ENCODE measurements around the gene OR2T3.
"Not testable (repeated sequence)": the region's sequence is repeated elsewhere in the genome, so short reads cannot be mapped to it uniquely, and the experiment has no call there.

DNA sequence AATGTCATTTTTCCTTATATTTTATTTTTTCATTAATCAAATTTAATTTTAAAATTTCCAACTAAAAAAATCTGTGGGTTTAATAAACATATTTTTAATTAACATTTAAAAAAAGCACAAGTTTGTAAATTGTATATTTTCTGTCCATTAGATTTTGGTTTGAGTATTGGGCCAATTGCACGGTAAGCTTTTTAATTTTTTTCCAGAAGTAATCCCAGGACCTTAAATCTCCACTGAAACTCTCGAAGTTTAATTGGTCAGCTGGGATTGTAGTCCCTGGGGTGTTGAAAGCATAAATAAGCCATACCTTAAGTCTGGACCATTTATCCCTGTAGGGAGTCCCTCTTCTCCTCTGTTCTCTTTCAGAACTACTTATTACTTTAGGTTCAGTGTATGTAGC is 34.6 kb downstream of the OR2T3 start, which contains the start of gene OR2G6:
- not testable (repeated sequence) for TF ChIP-seq FOXK2 (IDR thresholded peaks at IDR 0.05); SP1 (IDR thresholded peaks at IDR 0.05); FOXM1 (IDR thresholded peaks at IDR 0.05; ENCODE audit: borderline replicate concordance); NFRKB (IDR thresholded peaks at IDR 0.05); ARNT (IDR thresholded peaks at IDR 0.05)
- TF ChIP-seq, protein P1, sequence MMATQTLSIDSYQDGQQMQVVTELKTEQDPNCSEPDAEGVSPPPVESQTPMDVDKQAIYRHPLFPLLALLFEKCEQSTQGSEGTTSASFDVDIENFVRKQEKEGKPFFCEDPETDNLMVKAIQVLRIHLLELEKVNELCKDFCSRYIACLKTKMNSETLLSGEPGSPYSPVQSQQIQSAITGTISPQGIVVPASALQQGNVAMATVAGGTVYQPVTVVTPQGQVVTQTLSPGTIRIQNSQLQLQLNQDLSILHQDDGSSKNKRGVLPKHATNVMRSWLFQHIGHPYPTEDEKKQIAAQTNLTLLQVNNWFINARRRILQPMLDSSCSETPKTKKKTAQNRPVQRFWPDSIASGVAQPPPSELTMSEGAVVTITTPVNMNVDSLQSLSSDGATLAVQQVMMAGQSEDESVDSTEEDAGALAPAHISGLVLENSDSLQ (IDR thresholded peaks at IDR 0.05), result not testable (repeated sequence)
